Adrenal gland (tissue), 5 donors: ENCODE results near the gene TRRAP.

ENCODE experiments used
- POLR2A ChIP-seq, 2 donors: fragments of 450-650 bp; IDR thresholded peaks; one replicate each; pipeline ENCODE4 v1.6.1; 2017; ENCODE audit warnings: antibody characterized with exemption in 2 of 2, mild to moderate bottlenecking in 2 of 2, moderate library complexity in 1 of 2
- TF ChIP-seq, protein P1 (sequence below), 6 experiments: fragments of 450-650 bp in 4 of 6; fragments of 200-600 bp in 2 of 6; sonication (generic) in 1 of 6; IDR thresholded peaks; 1 replicate in 5 of 6; 2 replicates in 1 of 6; pipeline versions ENCODE4 v1.5.1 to v1.8.0; 2016 to 2021; ENCODE audit warnings: antibody characterized with exemption in 6 of 6, mild to moderate bottlenecking in 2 of 6, moderate library complexity in 1 of 6
- donor health status: DM: no; HTN: no; CAD: no.

DNA sequence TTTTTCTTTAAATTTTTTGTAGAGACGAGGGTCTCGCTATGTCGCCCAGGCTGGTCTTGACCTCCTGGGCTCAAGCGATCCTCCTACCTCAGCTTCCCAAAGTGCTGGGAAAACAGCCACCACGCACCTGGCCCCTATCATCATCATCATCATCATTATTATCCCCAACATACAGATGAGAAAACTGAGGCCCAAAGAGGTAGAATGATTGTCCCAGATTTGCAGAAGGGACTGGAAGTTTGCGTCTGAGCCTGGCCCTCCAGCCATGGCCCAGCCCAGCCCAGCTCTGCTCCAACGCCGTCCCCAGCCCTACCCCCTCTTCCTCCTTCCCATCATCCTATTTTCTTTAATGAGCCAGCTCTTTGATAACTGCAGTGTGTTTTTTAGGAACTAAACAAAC lies 43.4 kb upstream of the TRRAP start:
- TF ChIP-seq, protein P1, sequence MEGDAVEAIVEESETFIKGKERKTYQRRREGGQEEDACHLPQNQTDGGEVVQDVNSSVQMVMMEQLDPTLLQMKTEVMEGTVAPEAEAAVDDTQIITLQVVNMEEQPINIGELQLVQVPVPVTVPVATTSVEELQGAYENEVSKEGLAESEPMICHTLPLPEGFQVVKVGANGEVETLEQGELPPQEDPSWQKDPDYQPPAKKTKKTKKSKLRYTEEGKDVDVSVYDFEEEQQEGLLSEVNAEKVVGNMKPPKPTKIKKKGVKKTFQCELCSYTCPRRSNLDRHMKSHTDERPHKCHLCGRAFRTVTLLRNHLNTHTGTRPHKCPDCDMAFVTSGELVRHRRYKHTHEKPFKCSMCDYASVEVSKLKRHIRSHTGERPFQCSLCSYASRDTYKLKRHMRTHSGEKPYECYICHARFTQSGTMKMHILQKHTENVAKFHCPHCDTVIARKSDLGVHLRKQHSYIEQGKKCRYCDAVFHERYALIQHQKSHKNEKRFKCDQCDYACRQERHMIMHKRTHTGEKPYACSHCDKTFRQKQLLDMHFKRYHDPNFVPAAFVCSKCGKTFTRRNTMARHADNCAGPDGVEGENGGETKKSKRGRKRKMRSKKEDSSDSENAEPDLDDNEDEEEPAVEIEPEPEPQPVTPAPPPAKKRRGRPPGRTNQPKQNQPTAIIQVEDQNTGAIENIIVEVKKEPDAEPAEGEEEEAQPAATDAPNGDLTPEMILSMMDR (IDR thresholded peaks at IDR 0.05) = no peak
- TF ChIP-seq POLR2A (IDR thresholded peaks at IDR 0.05) = no peak
